HUES64 (cell line): Measurements from ENCODE around the gene UNG.
A peak's percentile ranks its signal among the peaks of the same experiment; 100 is the strongest.

ENCODE experiments used
- H3K27ac ChIP-seq: 2 replicates; pipeline ENCODE4 v1.7.0; 2013; ENCODE audit warnings: low read depth, low read length, inconsistent platforms
- H3K27me3 ChIP-seq: 2 replicates; pipeline ENCODE4 v1.6.1; 2013; ENCODE audit warnings: mild to moderate bottlenecking, low read length; ENCODE audit not compliant: insufficient read depth
- H3K36me3 ChIP-seq: 2 replicates; pipeline ENCODE4 v1.6.1; 2013; ENCODE audit warnings: mild to moderate bottlenecking, low read length; ENCODE audit not compliant: insufficient read depth
- H3K4me1 ChIP-seq: 2 replicates; pipeline ENCODE4 v1.6.1; 2013; ENCODE audit warnings: mild to moderate bottlenecking, low read length, moderate library complexity; ENCODE audit not compliant: insufficient read depth
- H3K4me3 ChIP-seq: 2 replicates; pipeline ENCODE4 v1.5.1; 2013; ENCODE audit warnings: mild to moderate bottlenecking, low read length, moderate library complexity
- H3K9ac ChIP-seq: 2 replicates; pipeline ENCODE4 v1.6.1; 2013; ENCODE audit warnings: mild to moderate bottlenecking, low read depth, low read length
- H3K9me3 ChIP-seq: 2 replicates; pipeline ENCODE4 v1.6.1; 2013; ENCODE audit warnings: low read depth, low read length; ENCODE audit not compliant: insufficient read depth
- WGBS: fragments of 150-250, 120-280 bp; methylation state at CpG from one replicate; pipeline ENCODE4 v1.1.7; 2013; ENCODE audit warnings: missing lambda C conversion rate; 5-methylcytosine and 5-hydroxymethylcytosine counted together

Gene UNG

GRCh38 chr12:109109746-109110350, 12.5 kb downstream of the UNG start:
- Histone ChIP-seq H3K9ac (no peak overlapping the region), H3K27ac (no peak overlapping the region), H3K36me3 (peaks cover 55% of the 10 kb centered on the region)

DNA sequence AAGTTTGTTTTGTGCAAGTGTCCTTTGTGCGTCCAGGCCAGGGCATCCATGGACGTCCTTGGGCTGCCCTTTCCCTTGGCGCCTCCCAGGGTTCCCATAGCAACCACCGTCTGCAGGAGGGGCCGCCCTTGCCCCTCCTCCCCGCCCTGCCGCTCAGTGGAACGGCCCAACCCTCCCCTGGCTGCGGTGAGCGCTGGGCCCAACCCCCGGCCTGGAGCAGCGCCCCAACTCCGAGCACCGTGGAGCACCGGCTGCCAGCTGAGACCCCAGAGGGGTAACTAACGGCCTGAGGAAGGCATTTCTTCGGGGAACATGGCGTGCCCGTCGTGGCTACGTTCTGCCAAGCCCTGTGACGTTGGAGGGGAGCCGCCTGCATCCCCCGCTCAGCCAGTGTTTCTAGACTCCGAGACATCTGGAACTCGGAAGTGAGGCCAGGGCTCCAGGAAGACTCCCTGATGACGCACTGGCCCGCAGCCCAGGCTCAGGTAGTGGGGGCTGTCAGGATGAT, 13.6 kb downstream of the UNG start:
- H3K27me3 ChIP-seq: no peaks in the 10 kb centered on the region
- peaks cover 43% of the 10 kb centered on the region for H3K36me3 ChIP-seq
- H3K9me3 ChIP-seq: no peaks in the 10 kb centered on the region
- WGBS: 18% methylated on average over 28 of the region's 28 CpGs
- peaks cover 16% of the 10 kb centered on the region for H3K4me1 ChIP-seq
- H3K9ac ChIP-seq: peak overlapping the region; percentile 54
- peak overlapping the region; percentile 61 for H3K4me3 ChIP-seq
- peak overlapping the region; percentile 65 for H3K27ac ChIP-seq

More at GRCh38 chr12:109109746-109110350, 12.5 kb downstream of the UNG start:
- H3K27me3 ChIP-seq: no peaks in the 10 kb centered on the region
- no peaks in the 10 kb centered on the region for H3K9me3 ChIP-seq
- no peak overlapping the region for H3K4me3 ChIP-seq
- peaks cover 7% of the 10 kb centered on the region for H3K4me1 ChIP-seq
- 91% methylated on average over 6 of the region's 6 CpGs for WGBS

DNA sequence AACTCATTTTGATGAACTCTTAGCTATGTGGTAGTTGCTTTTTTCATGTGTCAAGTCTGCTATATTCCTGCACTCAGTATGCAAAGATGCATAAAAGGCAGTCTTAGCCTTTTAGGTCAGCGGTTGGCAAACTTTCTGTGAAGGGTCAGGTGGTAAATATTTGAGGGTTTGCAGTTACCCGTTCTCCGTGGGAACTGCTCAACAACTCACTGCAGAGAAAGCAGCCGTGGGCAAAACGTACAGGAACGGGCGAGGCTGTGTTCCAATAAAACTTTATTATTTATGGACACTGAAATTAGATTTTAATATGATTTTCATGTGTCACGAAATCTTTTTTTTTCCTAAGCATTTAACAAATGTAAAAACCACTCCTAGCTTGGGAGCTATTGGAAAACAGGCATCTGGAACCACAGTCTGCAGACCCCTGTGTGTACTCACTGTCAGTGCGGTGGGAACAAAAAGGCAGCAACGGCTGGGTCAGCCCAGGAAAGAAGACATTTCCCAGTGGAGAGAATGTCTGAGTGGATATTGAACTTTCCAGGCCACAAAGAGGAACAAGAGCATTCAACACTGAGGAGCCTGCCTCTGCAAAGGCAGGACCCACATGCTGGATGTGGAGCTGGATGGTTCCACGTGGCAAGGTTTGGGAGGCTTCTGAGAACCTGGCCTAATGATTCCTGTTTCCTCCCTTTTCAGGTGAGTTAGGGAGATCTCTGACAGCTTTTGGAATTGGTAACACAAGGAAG, 15.5 kb downstream of the UNG start:
- H3K4me1 ChIP-seq: peaks cover 18% of the 10 kb centered on the region
- no peak overlapping the region for H3K4me3 ChIP-seq
- no peaks in the 10 kb centered on the region for H3K27me3 ChIP-seq
- no peak overlapping the region for H3K27ac ChIP-seq
- no peak overlapping the region for H3K9ac ChIP-seq
- WGBS: 95% methylated on average over 10 of the region's 11 CpGs
- H3K9me3 ChIP-seq: no peaks in the 10 kb centered on the region
- H3K36me3 ChIP-seq: peaks cover 26% of the 10 kb centered on the region

DNA sequence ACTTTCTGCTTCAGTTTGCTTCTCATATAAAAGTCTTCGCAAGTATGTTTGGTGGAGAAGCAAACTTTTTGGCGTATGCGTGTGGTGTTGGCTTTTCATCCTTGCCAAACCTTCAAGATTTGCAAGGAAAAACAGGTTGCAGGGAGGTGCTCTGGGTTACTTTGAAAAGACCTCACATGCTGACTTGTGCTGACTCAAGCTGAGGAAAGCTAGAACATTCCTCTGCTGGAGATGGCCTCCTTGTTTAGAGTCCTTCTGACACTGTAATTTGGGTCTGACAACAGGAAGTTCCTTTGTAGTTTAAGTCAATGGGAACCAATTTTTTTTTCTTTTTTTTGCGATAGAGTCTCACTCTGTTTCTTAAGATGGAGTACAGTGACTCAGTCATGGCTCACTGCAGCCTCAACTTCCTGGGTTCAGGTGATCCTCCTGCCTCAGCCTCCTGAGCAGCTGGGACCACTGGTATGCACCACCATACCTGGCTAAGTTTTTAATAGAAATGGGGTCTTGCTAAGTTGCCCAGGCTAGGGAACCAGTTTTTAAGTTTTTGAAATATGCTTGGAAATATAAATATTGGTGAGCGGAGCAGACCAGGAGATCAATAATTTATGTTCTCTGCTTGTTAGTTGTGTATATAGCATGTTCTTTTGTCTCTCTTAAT, 16.4 kb downstream of the UNG start:
- Histone ChIP-seq H3K27me3 (no peaks in the 10 kb centered on the region), H3K9me3 (no peaks in the 10 kb centered on the region), H3K4me3 (no peak overlapping the region), H3K27ac (no peak overlapping the region), H3K9ac (no peak overlapping the region), H3K36me3 (peaks cover 18% of the 10 kb centered on the region), H3K4me1 (peaks cover 18% of the 10 kb centered on the region)
- 94% methylated on average over 5 of the region's 5 CpGs for WGBS

DNA sequence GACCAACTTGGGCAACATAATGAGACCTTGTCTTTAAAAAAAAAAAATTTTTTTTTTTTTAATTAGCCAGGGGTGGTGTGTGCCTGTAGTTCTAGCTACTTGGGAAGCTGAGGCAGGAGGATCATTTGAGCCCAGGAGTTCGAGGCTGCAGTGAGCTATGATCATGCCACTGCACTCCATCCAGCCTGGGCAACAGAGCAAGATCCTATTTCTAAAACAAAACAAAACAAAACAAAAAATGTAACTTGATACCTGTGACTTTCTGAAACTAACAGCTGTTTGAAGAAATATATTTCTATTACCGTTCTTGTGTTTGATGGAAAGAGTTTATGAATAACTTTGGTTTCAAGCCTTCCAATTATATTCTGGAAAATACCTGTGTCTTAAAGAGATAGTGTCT, 17.2 kb downstream of the UNG start:
- H3K27me3 ChIP-seq: no peaks in the 10 kb centered on the region
- H3K4me3 ChIP-seq: no peak overlapping the region
- 96% methylated on average over 2 of the region's 2 CpGs for WGBS
- H3K27ac ChIP-seq: no peak overlapping the region
- H3K9me3 ChIP-seq: no peaks in the 10 kb centered on the region
- H3K36me3 ChIP-seq: peaks cover 12% of the 10 kb centered on the region
- no peak overlapping the region for H3K9ac ChIP-seq
- H3K4me1 ChIP-seq: peaks cover 18% of the 10 kb centered on the region

- 90% methylated on average over 3 of the region's 3 CpGs for WGBS
- Histone ChIP-seq H3K27ac (no peak overlapping the region), H3K9ac (no peak overlapping the region), H3K4me3 (no peak overlapping the region), H3K27me3 (no peaks in the 10 kb centered on the region), H3K36me3 (peaks cover 4% of the 10 kb centered on the region), H3K9me3 (no peaks in the 10 kb centered on the region), H3K4me1 (peaks cover 15% of the 10 kb centered on the region)
Observed at GRCh38 chr12:109115404-109115757, 18.0 kb downstream of the UNG start.

DNA sequence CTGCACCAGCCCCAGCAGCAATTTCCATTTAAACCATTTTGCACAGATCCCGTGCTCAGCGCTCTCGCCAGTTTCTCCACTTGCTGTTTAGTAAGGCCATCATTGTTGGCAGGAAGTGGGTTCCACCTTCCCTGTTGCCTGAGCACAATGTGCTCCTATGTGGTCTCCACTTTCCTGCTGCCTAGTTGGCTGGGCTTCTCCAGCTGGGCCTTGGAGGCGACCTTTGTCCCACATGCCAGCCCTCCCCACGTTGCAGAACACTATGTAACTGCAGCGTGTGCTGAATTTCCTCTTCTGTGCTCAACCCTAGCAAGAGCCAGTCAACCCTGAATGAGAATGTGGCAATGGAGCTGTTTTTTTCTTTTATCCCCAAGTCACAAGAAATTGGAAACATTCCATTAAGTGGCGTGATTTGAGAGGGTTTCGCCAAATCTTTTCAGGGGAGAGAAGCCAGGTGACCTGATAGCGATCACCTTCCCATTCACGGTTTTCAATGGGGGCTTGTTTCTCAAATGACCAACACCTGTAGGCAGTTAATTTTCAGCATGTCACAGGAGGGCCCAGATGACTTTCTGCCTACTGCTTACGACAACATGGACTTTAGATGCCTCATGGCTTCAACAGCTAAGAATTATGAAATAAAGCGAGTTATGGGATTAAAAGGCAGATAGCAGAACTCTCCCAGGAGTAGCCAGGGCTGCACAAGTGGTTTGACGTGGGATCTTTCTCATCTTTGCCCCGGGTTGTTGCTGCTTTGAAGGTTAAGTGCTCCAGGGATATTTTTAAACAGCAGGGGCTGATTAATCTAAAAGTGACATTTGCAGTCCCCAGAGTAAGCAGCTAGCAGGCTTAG, 18.6 kb downstream of the UNG start, which contains the start of gene ACACB:
ACACB (plus strand) TSS at position 830 of the 853 bp plus-strand sequence. CDS start 22,819 bp downstream, outside the sequence.
- WGBS: 82% methylated on average over 14 of the region's 14 CpGs
- Histone ChIP-seq H3K27me3 (no peaks in the 10 kb centered on the region), H3K36me3 (no peaks in the 10 kb centered on the region), H3K9me3 (no peaks in the 10 kb centered on the region), H3K9ac (no peak within 1 kb of the TSS), H3K27ac (no peak within 1 kb of the TSS), H3K4me1 (peaks cover 10% of the 10 kb centered on the region; the same call in 1 of the 2 replicates), H3K4me3 (no peak within 1 kb of the TSS)

GRCh38 chr12:109116611-109116949, 19.2 kb downstream of the UNG start:
- Histone ChIP-seq H3K9ac (no peak overlapping the region), H3K27ac (no peak overlapping the region), H3K4me1 (peaks cover 10% of the 10 kb centered on the region; the same call in 1 of the 2 replicates), H3K36me3 (no peaks in the 10 kb centered on the region), H3K27me3 (no peaks in the 10 kb centered on the region), H3K9me3 (no peaks in the 10 kb centered on the region), H3K4me3 (no peak overlapping the region)
- 91% methylated on average over 12 of the region's 12 CpGs for WGBS

DNA sequence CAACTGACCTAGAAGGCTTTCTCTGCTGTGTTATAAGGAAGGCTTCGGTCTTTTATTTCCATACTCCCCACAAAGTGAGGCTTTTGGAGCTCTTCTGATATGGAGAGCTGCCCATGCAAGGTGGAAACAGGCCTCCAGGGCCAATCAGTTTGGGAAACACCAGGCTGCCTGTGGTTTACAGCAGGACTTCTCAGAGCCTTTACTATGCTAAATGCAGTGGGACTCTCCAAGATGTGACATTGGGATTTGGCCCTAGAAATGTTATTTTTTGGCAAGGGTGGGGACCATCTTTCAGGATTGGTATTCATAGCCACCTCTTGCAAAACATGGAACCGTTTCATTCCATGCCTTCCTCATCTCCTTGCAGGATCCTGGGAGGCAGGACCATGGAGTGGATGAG, 22.7 kb downstream of the UNG start:
- H3K27ac ChIP-seq: no peak overlapping the region
- H3K9me3 ChIP-seq: no peaks in the 10 kb centered on the region
- no peak overlapping the region for H3K9ac ChIP-seq
- peaks cover 10% of the 10 kb centered on the region; the same call in 1 of the 2 replicates for H3K4me1 ChIP-seq
- no peaks in the 10 kb centered on the region for H3K36me3 ChIP-seq
- WGBS: 92% methylated on average over 2 of the region's 2 CpGs
- no peak overlapping the region for H3K4me3 ChIP-seq
- no peaks in the 10 kb centered on the region for H3K27me3 ChIP-seq

DNA sequence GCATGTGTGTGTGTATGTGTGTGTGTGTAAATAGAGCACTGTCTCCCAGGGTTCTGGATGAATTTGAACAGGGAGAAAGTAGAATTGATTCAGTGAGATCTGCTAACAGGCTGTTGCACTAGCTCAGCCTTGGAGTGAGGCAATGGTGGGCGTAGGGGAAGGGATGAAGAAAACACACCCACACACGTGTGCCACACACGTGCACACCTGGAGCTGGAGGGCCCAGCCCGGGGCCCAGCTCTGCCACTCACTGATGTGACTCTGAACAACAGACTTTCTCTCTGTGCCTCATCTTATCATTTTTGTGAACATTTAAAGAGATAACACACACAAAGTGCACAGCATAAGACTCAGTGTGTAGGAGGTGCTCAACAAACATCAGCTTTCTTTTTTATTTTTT, 23.2 kb downstream of the UNG start:
- peaks cover 7% of the 10 kb centered on the region; the same call in 1 of the 2 replicates for H3K4me1 ChIP-seq
- H3K27me3 ChIP-seq: no peaks in the 10 kb centered on the region
- no peak overlapping the region for H3K9ac ChIP-seq
- H3K9me3 ChIP-seq: no peaks in the 10 kb centered on the region
- H3K4me3 ChIP-seq: no peak overlapping the region
- H3K36me3 ChIP-seq: no peaks in the 10 kb centered on the region
- 82% methylated on average over 4 of the region's 4 CpGs for WGBS
- no peak overlapping the region for H3K27ac ChIP-seq
